Immature natural killer cell (primary cell): Measurements from ENCODE around the gene SAP25. TPM values are rescaled to one million over a fixed set of nuclear protein-coding genes. Genes with fewer than 3 reads are reported as not detected.

Experiments
- DNase-seq, 3 donors: peaks; one replicate each; pipeline ENCODE4 v3.0.0; 2022; ENCODE audit warnings: mixed read lengths in 1 of 3
- H3K27ac Mint-ChIP-seq, 6 donors: one replicate each; pipeline ENCODE4 v1.8.0; 2020; ENCODE audit warnings: mixed read lengths in 6 of 6, mild to moderate bottlenecking in 5 of 6, inconsistent platforms in 4 of 6, moderate library complexity in 3 of 6
- H3K27me3 Mint-ChIP-seq, 3 donors: one replicate each; pipeline ENCODE4 v1.8.0; 2020 to 2021; ENCODE audit warnings: low read depth in 3 of 3, mild to moderate bottlenecking in 3 of 3, mixed read lengths in 3 of 3, moderate library complexity in 3 of 3, inconsistent platforms in 1 of 3
- H3K36me3 Mint-ChIP-seq, 3 donors: one replicate each; pipeline ENCODE4 v1.8.0; 2020; ENCODE audit warnings: mixed read lengths in 3 of 3, inconsistent platforms in 2 of 3, mild to moderate bottlenecking in 2 of 3
- H3K4me1 Mint-ChIP-seq, 2 donors: one replicate each; pipeline ENCODE4 v1.8.0; 2020; ENCODE audit warnings: inconsistent platforms in 2 of 2, mild to moderate bottlenecking in 2 of 2, mixed read lengths in 2 of 2, moderate library complexity in 1 of 2
- H3K4me3 Mint-ChIP-seq, 5 donors: one replicate each; pipeline ENCODE4 v1.8.0; 2020; ENCODE audit warnings: mild to moderate bottlenecking in 5 of 5, mixed read lengths in 5 of 5, inconsistent platforms in 3 of 5, moderate library complexity in 3 of 5
- H3K9me3 Mint-ChIP-seq, 6 donors: one replicate each; pipeline ENCODE4 v1.8.0; 2020; ENCODE audit warnings: mild to moderate bottlenecking in 6 of 6, mixed read lengths in 6 of 6, inconsistent platforms in 4 of 6, moderate library complexity in 3 of 6
- polyA plus RNA-seq, 3 donors: library from polyadenylated mRNA; unstranded; fragments of 300-500 nt; fragmentation: Illumina TruSeq; gene quantifications; one replicate each; pipeline ENCODE4 v1.2.3, GENCODE V29; 2021

The SAP25 gene
- polyA plus RNA-seq: not detected

DNA sequence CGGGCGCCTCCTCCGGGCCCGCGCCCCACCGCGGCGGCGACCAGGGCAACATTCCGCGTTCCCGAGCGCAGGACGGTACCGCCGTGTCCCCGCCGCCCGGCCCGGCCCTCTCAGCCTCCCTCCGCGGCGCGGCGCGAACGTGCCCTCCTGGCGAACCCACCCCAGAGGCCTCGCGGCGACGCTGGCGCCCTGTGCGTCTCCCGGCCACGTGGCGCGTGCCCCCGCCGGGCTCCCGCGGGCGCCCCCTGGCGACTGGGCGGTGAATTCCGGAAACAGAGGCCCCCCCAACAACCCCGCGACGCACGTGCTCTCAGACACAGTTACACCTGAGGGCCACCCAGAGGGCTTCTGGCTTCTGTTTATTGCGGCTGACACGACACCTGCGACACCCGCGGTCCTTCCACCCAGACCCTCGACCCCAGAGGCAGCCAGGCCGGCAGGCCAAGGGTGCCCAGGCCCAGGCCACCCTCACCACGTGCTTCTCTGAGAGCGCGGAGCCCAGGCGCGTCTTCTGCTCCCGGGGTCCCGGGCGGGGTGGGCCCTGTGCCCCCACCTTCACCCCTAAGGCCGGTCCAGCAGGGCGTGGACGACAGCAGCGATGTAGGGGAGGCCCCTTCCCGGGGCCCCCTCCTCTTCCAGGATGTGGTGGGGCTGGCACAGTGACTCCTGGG lies at the start of gene SAP25:
SAP25 (minus strand) TSS at position 210 of the 671 bp plus-strand sequence; CDS start at position 52, 158 bp downstream.
- Mint-ChIP-seq H3K27ac (no peak within 1 kb of the TSS), H3K4me3 (no peak within 1 kb of the TSS)

DNA sequence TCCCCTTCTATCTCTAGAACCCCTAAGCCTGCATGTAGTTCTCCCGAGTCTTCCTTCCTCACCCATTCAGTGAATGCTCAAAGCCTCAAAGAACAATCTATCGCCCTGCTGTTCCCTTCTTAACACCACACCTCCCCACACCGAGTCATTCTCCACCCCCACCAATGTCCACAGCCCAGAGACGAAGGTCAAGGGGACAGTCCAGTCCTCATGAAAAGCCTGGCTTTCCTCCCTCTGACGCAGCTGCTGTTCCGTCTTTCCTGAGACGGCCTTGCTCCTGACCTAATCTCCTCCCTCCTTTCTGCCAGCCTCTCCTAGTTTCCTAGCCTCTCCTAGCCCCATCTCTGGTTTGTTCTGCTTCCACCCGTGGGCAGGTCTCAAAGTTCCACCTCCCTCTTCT lies 47.9 kb upstream of the SAP25 start:
- peaks cover 0 to 5% (median 0%) of the 10 kb centered on the region in 3 donors for H3K27me3 Mint-ChIP-seq
- no peak overlapping the region for H3K4me3 Mint-ChIP-seq
- no peak overlapping the region for H3K27ac Mint-ChIP-seq

More for the DNA sequence above, at the start of gene SAP25:
- Mint-ChIP-seq H3K36me3 (peaks cover 0 to 3% (median 0%) of the 10 kb centered on the region in 3 donors), H3K4me1 (peaks cover 8 to 21% of the 10 kb centered on the region in 2 donors), H3K9me3 (no peaks in the 10 kb centered on the region), H3K27me3 (peaks cover 2 to 25% (median 7%) of the 10 kb centered on the region in 3 donors)
- DNase-seq: no peak

DNA sequence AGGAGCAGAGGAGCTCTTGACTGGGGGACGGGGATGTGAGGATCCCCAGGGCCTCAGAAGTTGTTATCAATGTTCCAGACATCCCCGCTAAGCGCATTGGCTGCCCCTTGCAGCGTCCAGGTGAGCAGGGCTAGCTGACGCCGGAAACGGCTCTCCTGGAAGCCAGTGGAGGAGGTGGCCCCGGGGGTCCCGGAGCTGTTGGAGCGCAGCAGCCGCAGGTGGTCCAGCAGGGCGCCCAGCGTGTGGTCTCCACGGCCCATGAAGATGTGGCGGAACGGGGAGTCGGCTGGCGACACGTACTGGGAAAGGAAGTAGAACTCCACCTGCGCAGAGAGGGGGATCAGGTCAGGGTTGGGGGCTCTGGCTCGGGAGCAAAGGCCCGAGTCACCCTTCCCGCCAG lies 47.1 kb upstream of the SAP25 start:
- no peaks in the 10 kb centered on the region for H3K9me3 Mint-ChIP-seq
- peaks cover 4 to 6% of the 10 kb centered on the region in 2 donors for H3K4me1 Mint-ChIP-seq
- H3K27ac Mint-ChIP-seq: peak overlapping the region in 1 of 6 donors; percentile 75
- H3K27me3 Mint-ChIP-seq: peaks cover 0 to 5% (median 0%) of the 10 kb centered on the region in 3 donors
- no peak overlapping the region for H3K4me3 Mint-ChIP-seq
- peaks cover 3 to 8% (median 4%) of the 10 kb centered on the region in 3 donors for H3K36me3 Mint-ChIP-seq
- no peak for DNase-seq

More for the DNA sequence above, 47.9 kb upstream of the SAP25 start:
- Mint-ChIP-seq H3K9me3 (no peaks in the 10 kb centered on the region), H3K36me3 (peaks cover 3 to 8% (median 4%) of the 10 kb centered on the region in 3 donors), H3K4me1 (peaks cover 12 to 14% of the 10 kb centered on the region in 2 donors)
- no peak for DNase-seq

DNA sequence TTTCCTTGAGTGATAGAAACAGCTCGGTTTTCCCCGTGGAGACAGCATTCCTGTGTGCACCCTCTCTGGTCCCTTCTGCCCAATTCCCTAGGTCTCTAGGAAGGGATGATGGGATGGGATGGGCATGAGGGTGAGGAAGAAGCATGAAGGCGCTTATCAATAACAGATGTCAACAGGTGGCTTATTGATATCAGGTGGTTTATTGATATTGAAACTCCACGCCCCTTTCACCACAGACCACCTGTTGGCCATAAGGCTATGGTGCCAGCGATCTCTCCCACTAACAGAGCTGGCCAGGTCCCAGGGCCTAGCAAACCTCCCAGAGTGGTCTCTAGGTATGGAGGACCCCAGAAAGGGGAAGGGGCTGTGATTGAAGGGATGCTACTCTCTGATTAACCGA lies 46.5 kb upstream of the SAP25 start:
- Mint-ChIP-seq H3K4me1 (peaks cover 0 to 2% of the 10 kb centered on the region in 2 donors), H3K27me3 (peaks cover 0 to 5% (median 0%) of the 10 kb centered on the region in 3 donors), H3K9me3 (no peaks in the 10 kb centered on the region), H3K36me3 (peaks cover 3 to 8% (median 4%) of the 10 kb centered on the region in 3 donors), H3K27ac (no peak overlapping the region), H3K4me3 (no peak overlapping the region)
- DNase-seq: no peak

DNA sequence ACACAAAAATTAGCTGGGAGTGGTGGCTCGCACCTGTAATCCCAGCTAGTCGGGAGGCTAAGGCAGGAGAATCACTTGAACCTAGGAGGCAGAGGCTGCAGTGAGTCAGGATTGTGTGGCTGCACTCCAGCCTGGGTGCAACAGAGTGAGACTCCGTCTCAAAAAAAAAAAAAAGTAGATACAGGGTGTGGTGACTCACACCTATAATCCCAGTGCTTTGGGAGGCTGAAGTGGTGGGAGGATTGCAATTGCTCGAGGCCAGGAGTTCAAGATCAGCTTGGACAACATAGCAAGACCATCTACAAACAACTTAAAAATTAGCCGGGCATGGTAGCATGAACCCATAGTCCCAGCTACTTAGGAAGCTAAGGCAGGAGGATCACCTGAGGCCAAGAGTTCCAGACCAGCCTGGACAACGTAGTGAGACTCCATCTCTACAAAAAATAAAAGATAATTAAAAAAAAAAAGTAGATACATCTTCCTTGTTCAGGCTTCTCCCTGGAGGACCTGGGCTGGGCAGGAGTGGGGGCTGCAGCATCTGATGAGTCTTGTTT lies 40.7 kb upstream of the SAP25 start:
- Mint-ChIP-seq H3K36me3 (no peaks in the 10 kb centered on the region), H3K9me3 (no peaks in the 10 kb centered on the region), H3K27ac (peak overlapping the region in 1 of 6 donors; percentile 14), H3K27me3 (peaks cover 3 to 10% (median 7%) of the 10 kb centered on the region in 3 donors), H3K4me1 (peaks cover 24 to 26% of the 10 kb centered on the region in 2 donors), H3K4me3 (peak overlapping the region in 1 of 5 donors; percentile 72)
- no peak for DNase-seq

DNA sequence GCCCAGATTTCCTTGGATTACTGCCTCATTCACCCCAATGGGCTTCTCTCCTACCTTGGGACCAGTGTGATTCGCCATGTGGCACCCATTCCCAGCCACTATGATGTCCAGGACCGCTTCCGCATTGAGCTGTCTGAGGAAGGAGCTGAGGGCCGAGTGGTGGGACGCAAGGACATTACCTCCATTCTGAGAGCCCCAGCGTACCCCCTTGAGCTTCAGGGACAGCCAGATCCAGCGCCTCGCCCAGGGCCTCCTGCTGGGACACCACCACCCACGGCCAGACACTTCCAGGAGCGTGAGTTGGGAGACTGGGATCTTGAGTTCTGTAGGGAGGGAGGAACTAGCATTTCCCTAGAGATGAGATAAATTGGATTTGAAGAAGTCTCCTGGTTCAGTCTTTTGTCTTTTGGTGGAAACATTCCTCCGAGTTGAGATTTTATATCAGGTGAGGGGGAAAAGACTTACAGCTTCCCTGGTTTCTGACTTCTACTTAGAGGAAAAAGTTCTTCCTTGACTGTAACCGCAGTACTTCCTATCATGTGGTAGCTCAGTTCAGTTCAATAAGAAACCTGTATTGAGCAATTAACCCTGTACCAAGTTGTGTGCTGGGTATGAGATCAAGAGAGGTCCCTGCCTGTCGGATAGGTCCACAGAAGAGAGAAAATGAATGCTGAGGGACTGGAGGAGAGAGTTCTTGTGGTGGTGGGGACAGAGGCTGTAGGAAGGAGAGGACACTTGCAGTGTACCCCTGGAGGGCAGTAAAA lies 39.9 kb upstream of the SAP25 start:
- H3K4me1 Mint-ChIP-seq: peaks cover 24 to 26% of the 10 kb centered on the region in 2 donors
- no peaks in the 10 kb centered on the region for H3K36me3 Mint-ChIP-seq
- no peak for DNase-seq
- H3K4me3 Mint-ChIP-seq: peak overlapping the region; percentile 79 to 98 (median 85)
- H3K27me3 Mint-ChIP-seq: peaks cover 3 to 11% (median 7%) of the 10 kb centered on the region in 3 donors
- peak overlapping the region in 5 of 6 donors; percentile 6 to 89 (median 22) for H3K27ac Mint-ChIP-seq
- H3K9me3 Mint-ChIP-seq: no peaks in the 10 kb centered on the region

DNA sequence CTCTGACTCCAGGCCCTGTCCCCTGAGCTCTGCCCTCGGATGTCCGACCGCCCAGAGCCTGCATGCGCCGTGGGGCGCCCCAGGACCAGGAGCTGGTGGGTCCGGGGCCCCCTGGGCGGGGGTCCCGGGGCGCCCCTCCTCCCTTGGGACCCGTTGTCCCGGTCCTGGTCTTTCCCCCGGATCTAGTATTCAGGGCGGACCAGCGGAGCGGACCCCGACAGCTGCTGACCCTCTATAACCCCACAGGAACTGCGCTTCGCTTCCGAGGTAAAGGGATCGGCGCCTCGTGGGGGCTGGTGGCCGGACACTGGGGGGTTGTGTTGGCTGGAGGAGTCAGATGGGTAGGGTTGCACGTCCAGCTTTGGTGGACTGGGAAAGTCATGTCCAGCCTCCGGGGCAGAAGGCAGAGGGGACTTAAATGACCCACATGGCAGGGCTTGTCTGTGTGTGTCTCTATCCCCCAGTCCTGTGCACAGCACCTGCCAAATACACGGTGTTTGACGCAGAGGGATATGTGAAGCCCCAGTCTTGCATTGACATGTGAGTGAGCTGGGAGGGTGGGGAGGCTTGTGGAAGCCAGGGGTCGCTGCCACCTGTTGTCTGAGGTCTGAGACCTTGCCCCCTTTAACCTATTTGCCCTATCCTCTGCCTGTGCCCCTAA lies 39.2 kb upstream of the SAP25 start:
- Mint-ChIP-seq H3K27me3 (peaks cover 3 to 11% (median 7%) of the 10 kb centered on the region in 3 donors), H3K4me3 (peak overlapping the region; percentile 79 to 100 (median 85)), H3K27ac (peak overlapping the region; percentile 32 to 97 (median 70)), H3K4me1 (peaks cover 24 to 26% of the 10 kb centered on the region in 2 donors), H3K9me3 (no peaks in the 10 kb centered on the region), H3K36me3 (no peaks in the 10 kb centered on the region)
- no peak for DNase-seq

DNA sequence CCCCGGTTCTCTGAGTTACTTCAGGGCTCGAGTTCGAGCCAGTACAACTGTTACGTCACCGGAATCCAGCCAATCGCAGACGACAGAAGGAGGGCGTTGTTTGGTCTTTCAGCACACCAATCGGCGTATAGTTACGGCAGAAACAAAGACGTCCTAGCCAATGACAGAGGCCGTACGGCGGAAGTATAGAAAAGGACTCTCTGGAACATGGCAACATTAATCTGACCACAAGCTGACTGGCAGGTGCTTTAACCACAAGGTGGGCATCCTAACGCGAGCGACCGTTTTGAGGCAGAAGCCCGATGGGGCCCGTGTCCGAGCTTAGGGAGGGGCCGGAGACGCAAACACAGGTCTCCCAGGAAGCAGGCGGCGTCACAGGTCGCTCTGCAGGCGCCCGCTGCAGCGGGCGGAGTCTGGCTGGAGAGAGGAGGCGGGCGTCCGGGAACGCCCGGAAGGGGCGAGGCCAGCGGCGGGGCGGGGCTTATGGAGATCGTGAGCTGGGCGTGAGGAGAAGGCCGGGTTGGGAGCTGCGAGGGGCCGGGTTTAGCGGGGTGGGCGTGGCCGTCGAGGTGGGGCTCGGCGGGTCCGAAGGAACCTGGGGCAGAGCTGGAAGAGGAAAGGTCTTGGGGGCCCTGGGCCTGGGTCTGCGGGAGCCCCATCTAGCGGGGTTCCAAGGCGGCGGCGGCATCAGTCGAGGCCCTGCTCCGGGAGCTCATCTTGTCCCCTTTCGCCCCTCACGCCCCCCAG lies 38.5 kb upstream of the SAP25 start, which contains the start of gene MOSPD3:
MOSPD3 (plus strand) TSS at position 558 of the 747 bp plus-strand sequence. CDS start 252 bp downstream, outside the sequence.
- Mint-ChIP-seq H3K4me1 (peaks cover 24 to 26% of the 10 kb centered on the region in 2 donors), H3K4me3 (peak within 1 kb of the TSS; percentile 98 to 100 (median 99)), H3K36me3 (no peaks in the 10 kb centered on the region), H3K9me3 (no peaks in the 10 kb centered on the region), H3K27me3 (peaks cover 3 to 11% (median 7%) of the 10 kb centered on the region in 3 donors), H3K27ac (peak within 1 kb of the TSS; percentile 97 to 100 (median 99))
- DNase-seq: peak; percentile 99

DNA sequence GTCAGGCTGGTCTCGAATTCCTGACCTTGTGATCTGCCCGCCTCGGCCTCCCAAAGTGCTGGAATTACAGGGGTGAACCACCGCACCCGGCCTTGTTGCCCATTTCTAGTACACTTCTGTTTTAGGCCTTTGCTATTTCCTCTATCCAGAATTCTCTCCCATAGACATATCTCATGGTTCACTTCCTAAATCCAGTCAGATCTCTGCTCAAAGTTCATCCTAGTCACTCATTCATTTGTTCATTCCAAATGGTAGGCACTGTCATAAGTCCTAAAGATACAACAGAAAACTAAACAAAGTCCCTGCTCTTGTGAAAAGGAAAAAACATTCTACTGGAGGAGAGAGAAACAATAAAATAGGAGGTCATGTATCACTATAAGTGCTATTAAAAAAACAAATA lies 36.3 kb upstream of the SAP25 start:
- Mint-ChIP-seq H3K27me3 (peaks cover 3 to 11% (median 7%) of the 10 kb centered on the region in 3 donors), H3K4me1 (peaks cover 32 to 34% of the 10 kb centered on the region in 2 donors), H3K9me3 (no peaks in the 10 kb centered on the region), H3K27ac (peak overlapping the region in 2 of 6 donors; percentile 13 to 63), H3K4me3 (peak overlapping the region in 4 of 5 donors; percentile 6 to 100 (median 74)), H3K36me3 (no peaks in the 10 kb centered on the region)
- no peak for DNase-seq

DNA sequence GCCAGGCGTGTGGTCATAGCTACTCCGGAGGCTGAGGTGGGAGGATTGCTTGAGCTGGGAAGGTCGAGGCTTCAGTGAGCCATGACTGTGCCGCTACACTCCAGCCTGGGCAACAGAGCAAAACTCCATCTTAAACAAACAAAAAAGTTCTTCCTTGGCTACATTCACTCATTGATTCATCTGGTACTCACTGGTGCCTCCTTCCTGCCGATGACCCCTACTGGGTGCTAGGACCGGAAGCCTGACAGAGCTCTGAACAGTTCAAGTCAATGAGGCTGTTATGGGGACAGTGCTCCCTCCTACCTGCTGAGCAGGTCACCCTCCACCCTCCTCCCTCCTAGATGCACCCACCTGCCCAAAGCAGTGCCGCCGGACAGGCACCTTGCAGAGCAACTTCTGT lies 33.4 kb upstream of the SAP25 start:
- DNase-seq: no peak
- H3K4me1 Mint-ChIP-seq: peaks cover 22 to 31% of the 10 kb centered on the region in 2 donors
- H3K4me3 Mint-ChIP-seq: peak overlapping the region in 2 of 5 donors; percentile 36 to 47
- no peaks in the 10 kb centered on the region for H3K9me3 Mint-ChIP-seq
- peaks cover 3 to 11% (median 3%) of the 10 kb centered on the region in 3 donors for H3K27me3 Mint-ChIP-seq
- peak overlapping the region in 1 of 6 donors; percentile 40 for H3K27ac Mint-ChIP-seq
- H3K36me3 Mint-ChIP-seq: no peaks in the 10 kb centered on the region

DNA sequence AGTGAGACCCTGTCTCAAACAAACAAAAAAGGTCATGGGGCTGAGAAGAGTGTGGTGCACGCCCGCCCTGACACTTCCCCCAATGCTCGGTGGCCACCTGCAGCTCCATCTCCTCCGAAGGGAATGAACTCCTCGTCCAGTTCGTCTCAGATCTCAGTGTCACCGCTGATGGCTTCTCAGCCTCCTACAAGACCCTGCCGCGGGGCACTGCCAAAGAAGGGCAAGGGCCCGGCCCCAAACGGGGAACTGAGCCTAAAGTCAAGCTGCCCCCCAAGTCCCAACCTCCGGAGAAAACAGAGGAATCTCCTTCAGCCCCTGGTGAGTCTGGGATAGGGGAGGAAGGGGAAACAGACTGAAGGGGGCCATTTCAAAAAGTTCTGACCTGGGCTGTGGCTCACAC lies 32.6 kb upstream of the SAP25 start:
- H3K36me3 Mint-ChIP-seq: no peaks in the 10 kb centered on the region
- H3K27ac Mint-ChIP-seq: no peak overlapping the region
- no peaks in the 10 kb centered on the region for H3K9me3 Mint-ChIP-seq
- peak overlapping the region in 3 of 5 donors; percentile 68 to 90 (median 80) for H3K4me3 Mint-ChIP-seq
- DNase-seq: no peak
- H3K4me1 Mint-ChIP-seq: peaks cover 17 to 25% of the 10 kb centered on the region in 2 donors
- H3K27me3 Mint-ChIP-seq: peaks cover 0 to 8% (median 0%) of the 10 kb centered on the region in 3 donors

DNA sequence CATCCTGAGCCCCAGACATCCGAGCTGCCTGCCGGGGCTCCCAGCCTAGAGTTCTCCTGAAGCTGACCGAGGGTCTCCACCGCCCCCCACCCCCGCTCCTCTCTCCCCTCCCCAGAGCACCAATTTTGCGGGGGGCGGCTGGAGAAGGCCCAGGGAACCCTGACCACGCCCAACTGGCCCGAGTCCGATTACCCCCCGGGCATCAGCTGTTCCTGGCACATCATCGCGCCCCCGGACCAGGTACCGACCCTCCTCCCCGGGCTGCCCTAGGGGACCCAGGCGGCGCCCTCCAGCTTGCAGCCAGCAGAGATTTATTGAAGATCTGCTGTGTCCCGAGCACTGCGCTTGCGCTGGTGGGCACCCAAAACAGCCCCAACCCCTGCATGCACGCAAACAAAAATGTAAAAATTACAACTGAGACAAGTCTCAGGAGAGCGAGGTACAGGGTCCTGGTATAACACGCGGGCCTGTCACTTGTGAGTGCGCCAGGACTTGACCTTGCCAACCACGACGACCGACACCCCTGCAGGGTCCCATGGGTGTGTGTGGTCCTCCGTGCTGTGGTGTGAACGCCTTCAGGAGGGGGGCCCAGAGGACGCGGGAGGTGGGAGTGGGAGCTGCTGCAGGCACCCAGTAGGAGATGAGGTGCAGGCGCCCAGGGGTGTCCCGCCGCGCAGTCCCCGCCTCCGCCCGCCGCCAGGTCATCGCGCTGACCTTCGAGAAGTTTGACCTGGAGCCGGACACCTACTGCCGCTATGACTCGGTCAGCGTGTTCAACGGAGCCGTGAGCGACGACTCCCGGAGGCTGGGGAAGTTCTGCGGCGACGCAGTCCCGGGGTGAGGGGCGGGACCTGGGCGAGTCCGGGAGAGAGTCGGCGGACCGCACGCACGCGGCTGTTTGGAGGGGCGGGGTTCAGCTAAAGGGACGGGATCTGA lies 31.5 kb upstream of the SAP25 start:
- Mint-ChIP-seq H3K4me3 (peak overlapping the region; percentile 80 to 91 (median 90)), H3K36me3 (no peaks in the 10 kb centered on the region), H3K9me3 (no peaks in the 10 kb centered on the region), H3K27me3 (peaks cover 0 to 8% (median 0%) of the 10 kb centered on the region in 3 donors), H3K27ac (peak overlapping the region in 5 of 6 donors; percentile 39 to 87 (median 82)), H3K4me1 (peaks cover 17 to 23% of the 10 kb centered on the region in 2 donors)
- peak; percentile 26 to 32 (median 28) for DNase-seq
